Measurements from ENCODE around the gene PPP2R5C.

GRCh38 chr14:101889366-101889765, 127.9 kb downstream of the PPP2R5C start:
- TF ChIP-seq EZH2 (IDR thresholded peaks at IDR 0.05; ENCODE audit: borderline replicate concordance, low read length) = no peak
- TF ChIP-seq CTCF (conservative IDR thresholded peaks at IDR 0.05 in 1 of 2, IDR thresholded peaks at IDR 0.05 in 1 of 2; ENCODE audit: extremely low read depth in 1 of 2, insufficient read depth in 1 of 2, low read depth in 1 of 2, low read length in 2 of 2) = no peak
